ENCODE results near the gene PIP4P1.

PIP4P1 gene

DNA sequence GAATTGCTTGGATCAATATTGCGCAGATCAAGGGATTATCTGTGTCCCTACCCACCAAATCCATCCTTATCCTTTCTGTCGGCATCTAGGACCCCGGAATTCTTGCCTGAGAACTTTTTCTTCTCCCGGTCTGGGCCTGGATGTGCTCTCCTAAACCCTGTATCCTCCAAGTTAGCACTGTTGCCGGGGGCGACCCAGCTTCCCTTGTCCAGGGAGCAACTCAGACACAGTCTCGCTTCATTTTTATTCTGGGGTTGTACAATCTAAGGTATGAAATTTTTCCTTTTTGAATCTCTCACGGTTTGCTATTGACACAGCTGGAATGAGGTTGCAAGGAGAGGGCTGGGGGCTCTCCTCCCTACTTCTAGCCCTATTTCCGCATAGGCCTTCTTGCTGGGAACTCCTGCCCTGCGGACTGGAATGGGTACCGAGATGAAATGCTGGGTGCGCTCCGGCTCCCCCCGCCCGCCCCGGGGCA, 7.6 kb upstream of the PIP4P1 start:
- in situ Hi-C loops (cut with MboI; ENCODE audit: low pct_unique_long_range_greater_than_20kb, low sequenced_read_pairs, unreplicated experiment) = loop anchor here (10.0 kb wide), 1 partner anchor 134 kb away; the partner anchor contains the start of gene CCNB1IP1
- TF ChIP-seq CTCF (IDR thresholded peaks at IDR 0.05; ENCODE audit: extremely low read depth, insufficient read depth, missing control alignments) = no peak
- DNase-seq (ENCODE audit: low spot score) = no peak

DNA sequence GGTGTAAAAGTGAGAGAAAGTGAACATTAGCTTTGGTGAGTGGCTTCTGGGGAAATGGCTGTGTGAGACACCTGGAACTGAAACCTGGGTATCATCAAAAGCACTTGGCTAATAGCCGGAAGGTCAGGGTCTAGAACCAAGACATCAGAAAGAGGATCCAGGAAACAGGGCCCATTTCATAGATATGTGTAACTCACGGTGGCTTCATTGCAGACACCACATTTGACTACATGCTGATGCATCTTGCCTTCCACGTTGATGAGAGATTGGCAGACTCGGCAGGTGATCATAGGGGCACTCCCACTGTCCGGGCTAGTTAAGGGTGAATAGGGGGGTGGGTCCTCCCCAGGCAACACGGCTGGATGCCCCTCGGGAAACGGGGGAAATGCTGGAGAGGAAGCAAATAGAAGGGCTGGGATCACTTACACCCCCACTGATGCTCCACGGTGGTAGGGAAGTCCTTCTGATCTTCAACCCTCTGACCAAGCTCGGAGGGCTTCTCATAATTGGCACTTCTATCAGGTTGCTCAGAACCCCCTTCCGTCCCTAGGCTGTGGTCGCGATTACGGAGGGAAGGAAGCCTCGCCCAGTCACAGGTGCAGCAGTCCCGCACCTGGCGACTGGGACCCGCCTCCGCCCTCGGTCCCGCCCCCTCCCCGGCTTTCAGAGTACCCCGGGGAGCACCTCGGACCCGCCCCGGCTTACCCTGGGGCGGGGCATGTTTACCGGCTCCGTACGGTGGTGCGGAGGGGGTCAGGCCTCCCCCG, 593 bp downstream of the PIP4P1 start:
- DNase-seq (ENCODE audit: low spot score) = no peak
- TF ChIP-seq CTCF (IDR thresholded peaks at IDR 0.05; ENCODE audit: extremely low read depth, insufficient read depth, missing control alignments) = no peak
- in situ Hi-C loops (cut with MboI; ENCODE audit: low pct_unique_long_range_greater_than_20kb, low sequenced_read_pairs, unreplicated experiment) = loop anchor here (10.0 kb wide), 1 partner anchor 126 kb away; the partner anchor contains the start of gene CCNB1IP1

GRCh38 chr14:20458031-20458789, 3.0 kb downstream of the PIP4P1 start:
- DNase-seq (ENCODE audit: low spot score) = no peak
- in situ Hi-C loops (cut with MboI; ENCODE audit: low pct_unique_long_range_greater_than_20kb, low sequenced_read_pairs, unreplicated experiment) = no loop called here
- TF ChIP-seq CTCF (IDR thresholded peaks at IDR 0.05; ENCODE audit: extremely low read depth, insufficient read depth, missing control alignments) = no peak

DNA sequence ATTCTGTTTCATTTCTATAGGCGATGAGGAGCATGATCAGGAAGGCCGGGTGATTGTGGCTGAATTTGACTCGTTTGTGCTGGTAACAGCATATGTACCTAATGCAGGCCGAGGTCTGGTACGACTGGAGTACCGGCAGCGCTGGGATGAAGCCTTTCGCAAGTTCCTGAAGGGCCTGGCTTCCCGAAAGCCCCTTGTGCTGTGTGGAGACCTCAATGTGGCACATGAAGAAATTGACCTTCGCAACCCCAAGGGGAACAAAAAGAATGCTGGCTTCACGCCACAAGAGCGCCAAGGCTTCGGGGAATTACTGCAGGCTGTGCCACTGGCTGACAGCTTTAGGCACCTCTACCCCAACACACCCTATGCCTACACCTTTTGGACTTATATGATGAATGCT, 4.3 kb downstream of the PIP4P1 start:
- no peak for DNase-seq (ENCODE audit: low spot score)
- in situ Hi-C loops (cut with MboI; ENCODE audit: low pct_unique_long_range_greater_than_20kb, low sequenced_read_pairs, unreplicated experiment) = no loop called here
- no peak for TF ChIP-seq CTCF (IDR thresholded peaks at IDR 0.05; ENCODE audit: extremely low read depth, insufficient read depth, missing control alignments)

- TF ChIP-seq CTCF (IDR thresholded peaks at IDR 0.05; ENCODE audit: extremely low read depth, insufficient read depth, missing control alignments) = no peak
- peak; percentile 68 for DNase-seq (ENCODE audit: low spot score)
- in situ Hi-C loops (cut with MboI; ENCODE audit: low pct_unique_long_range_greater_than_20kb, low sequenced_read_pairs, unreplicated experiment) = no loop called here
These were observed 5.6 kb downstream of the PIP4P1 start for GRCh38 chr14:20455355-20456300.

All from GM13977 (cell line).